Right lobe of liver (tissue), 6 donors: Measurements from ENCODE around the gene EPYC. TPM values are rescaled to one million over a fixed set of nuclear protein-coding genes. Genes with fewer than 3 reads are reported as not detected.

Experiments
- ATAC-seq, 4 donors: fragments of 200-7000 bp; cut with Tn5 transposase; one replicate each; pipeline ENCODE4 v1.9.1; 2020; ENCODE audit warnings: mild to moderate bottlenecking in 4 of 4, moderate library complexity in 4 of 4
- DNase-seq, 3 donors: peaks; one replicate each; pipeline ENCODE4 v3.0.0-alpha.2; 2020
- H3K27ac ChIP-seq, 3 donors: fragments of 200-600 bp; one replicate each; pipeline ENCODE4 v1.8.0; 2022
- H3K27me3 ChIP-seq, 2 donors: fragments of 200-600 bp; one replicate each; pipeline ENCODE4 v1.8.0; 2022
- H3K36me3 ChIP-seq, 4 donors: fragments of 200-600 bp; sonication (generic) in 1 of 4; one replicate each; pipeline versions ENCODE4 v1.5.1 to v1.8.0; 2017 to 2022; ENCODE audit warnings: control low read depth in 1 of 4
- H3K4me1 ChIP-seq, 4 donors: fragments of 200-600 bp; sonication (generic) in 1 of 4; one replicate each; pipeline versions ENCODE4 v1.5.1 to v1.8.0; 2017 to 2022; ENCODE audit warnings: control low read depth in 1 of 4
- H3K4me3 ChIP-seq, 3 donors: fragments of 200-600 bp; one replicate each; pipeline ENCODE4 v1.8.0; 2022
- H3K9me3 ChIP-seq, 4 donors: fragments of 200-600 bp; sonication (generic) in 1 of 4; one replicate each; pipeline versions ENCODE4 v1.5.1 to v1.8.0; 2017 to 2022; ENCODE audit warnings: control low read depth in 1 of 4
- POLR2A ChIP-seq: fragments of 450-650 bp; IDR thresholded peaks from one replicate; pipeline ENCODE4 v1.6.1; 2017; ENCODE audit warnings: antibody characterized with exemption, mild to moderate bottlenecking
- WGBS: methylation state at CpG from one replicate; pipeline ENCODE4 v1.1.6; 2018; ENCODE audit warnings: low coverage, low lambda C conversion rate; ENCODE audit not compliant: insufficient coverage; ENCODE audit errors: missing lambda C conversion rate; 5-methylcytosine and 5-hydroxymethylcytosine counted together
- intact Hi-C, 2 donors: fragments of 100-400 bp; cut with DNase I; formaldehyde crosslinking; loops; one replicate each; pipeline versions ENCODE4 v1.11.2 to v1.14.1; 2022
- total RNA-seq, 6 experiments: library from RNA; depleted of rRNA in 2 of 6; stranded (reverse); fragments of >200 nt in 2 of 6; fragmentation: NEBNext Ultra II Directional in 3 of 6; extraction: Animal tissue kit (Norgen Biotek cat#: 25700) in 3 of 6; gene quantifications; one replicate each; pipeline versions ENCODE4 v1.1.0 to v1.2.4, GENCODE V29; 2016 to 2023
- TF ChIP-seq, protein P1 (sequence below), 4 donors: fragments of 200-600 bp in 3 of 4; fragments of 450-650 bp in 1 of 4; IDR thresholded peaks; one replicate each; pipeline versions ENCODE4 v1.5.1 to v1.8.0; 2016 to 2022; ENCODE audit warnings: antibody characterized with exemption in 4 of 4, mild to moderate bottlenecking in 2 of 4
- donor health status: DM: no; HTN: yes; CAD: no.
- donor health status: DM: no; HTN: no; CAD: no.
- donor health status: DM: no; HTN: no; CAD: no.
- donor health status: DM: no; HTN: yes; CAD: no.
- donor health status: DM: no; HTN: yes; CAD: no.

EPYC gene
- total RNA-seq, 6 experiments from 2014 or later, result not detected

DNA sequence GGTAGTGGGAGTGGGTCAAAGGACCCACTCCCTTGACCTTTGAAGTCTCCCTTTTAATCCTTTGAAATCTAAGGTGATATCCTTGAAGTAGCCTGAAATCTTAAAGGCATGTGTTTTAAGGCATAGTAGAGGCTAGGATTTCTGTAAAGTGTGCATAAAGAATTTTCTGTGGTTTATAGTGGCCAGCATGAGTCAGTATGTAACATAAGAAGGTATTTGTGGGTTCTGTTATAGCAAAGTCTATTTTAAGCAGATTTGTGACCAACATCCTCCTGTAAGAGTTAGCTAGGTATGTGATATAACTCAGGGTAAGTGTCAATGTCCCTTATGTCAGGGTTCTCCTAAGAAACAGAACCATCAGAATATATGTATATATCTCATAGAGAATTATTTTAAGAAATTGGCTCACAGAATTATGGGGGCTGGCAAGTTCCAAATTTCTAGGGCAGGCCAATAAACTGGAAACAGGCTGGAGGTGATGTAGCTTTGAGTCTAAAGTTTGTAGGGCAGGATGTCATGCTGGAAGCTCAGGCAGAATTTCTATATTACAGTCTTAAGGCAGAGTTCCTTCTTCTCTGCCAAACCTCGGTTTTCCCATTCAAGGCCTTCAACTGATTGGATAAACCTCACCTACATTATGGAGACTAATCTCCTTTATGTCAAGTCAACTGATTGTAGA is 18.7 kb upstream of the EPYC start:
- Histone ChIP-seq H3K36me3 (no peaks in the 10 kb centered on the region), H3K27me3 (no peaks in the 10 kb centered on the region), H3K9me3 (no peaks in the 10 kb centered on the region), H3K27ac (no peak overlapping the region), H3K4me3 (no peak overlapping the region), H3K4me1 (no peaks in the 10 kb centered on the region)
- WGBS, result 33% methylated on average over 1 of the region's 1 CpG
- intact Hi-C loops, result no loop called here
- ATAC-seq (no peak), DNase-seq (no peak)
- TF ChIP-seq, protein P1, sequence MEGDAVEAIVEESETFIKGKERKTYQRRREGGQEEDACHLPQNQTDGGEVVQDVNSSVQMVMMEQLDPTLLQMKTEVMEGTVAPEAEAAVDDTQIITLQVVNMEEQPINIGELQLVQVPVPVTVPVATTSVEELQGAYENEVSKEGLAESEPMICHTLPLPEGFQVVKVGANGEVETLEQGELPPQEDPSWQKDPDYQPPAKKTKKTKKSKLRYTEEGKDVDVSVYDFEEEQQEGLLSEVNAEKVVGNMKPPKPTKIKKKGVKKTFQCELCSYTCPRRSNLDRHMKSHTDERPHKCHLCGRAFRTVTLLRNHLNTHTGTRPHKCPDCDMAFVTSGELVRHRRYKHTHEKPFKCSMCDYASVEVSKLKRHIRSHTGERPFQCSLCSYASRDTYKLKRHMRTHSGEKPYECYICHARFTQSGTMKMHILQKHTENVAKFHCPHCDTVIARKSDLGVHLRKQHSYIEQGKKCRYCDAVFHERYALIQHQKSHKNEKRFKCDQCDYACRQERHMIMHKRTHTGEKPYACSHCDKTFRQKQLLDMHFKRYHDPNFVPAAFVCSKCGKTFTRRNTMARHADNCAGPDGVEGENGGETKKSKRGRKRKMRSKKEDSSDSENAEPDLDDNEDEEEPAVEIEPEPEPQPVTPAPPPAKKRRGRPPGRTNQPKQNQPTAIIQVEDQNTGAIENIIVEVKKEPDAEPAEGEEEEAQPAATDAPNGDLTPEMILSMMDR (IDR thresholded peaks at IDR 0.05), result no peak

DNA sequence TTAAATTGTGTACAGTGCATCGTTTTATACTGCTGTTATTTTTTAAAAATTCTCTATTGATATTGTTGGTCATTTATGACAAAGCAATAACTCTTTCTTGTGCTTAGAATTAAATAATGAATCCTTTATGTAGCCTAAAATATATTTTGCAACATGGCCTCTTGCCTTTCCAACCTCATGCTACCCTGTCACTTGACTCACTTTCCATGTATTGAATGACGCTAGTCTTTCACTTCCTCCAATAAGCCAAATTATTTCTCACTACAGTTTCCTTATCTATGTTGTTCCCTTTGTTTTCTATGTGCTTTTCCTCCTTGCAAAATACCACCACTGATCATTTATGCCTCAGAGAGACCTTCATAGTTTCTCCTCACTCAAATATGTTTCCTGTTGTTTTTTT is 16.3 kb upstream of the EPYC start:
- intact Hi-C loops, result no loop called here
- WGBS, result 40% methylated on average over 2 of the region's 2 CpGs
- Histone ChIP-seq H3K36me3 (no peaks in the 10 kb centered on the region), H3K27me3 (no peaks in the 10 kb centered on the region), H3K27ac (no peak overlapping the region), H3K4me3 (no peak overlapping the region), H3K4me1 (no peaks in the 10 kb centered on the region), H3K9me3 (no peaks in the 10 kb centered on the region)
- no peak for ATAC-seq
- no peak for DNase-seq
- TF ChIP-seq, protein P1 (IDR thresholded peaks at IDR 0.05), result no peak
- TF ChIP-seq POLR2A, result no peak

DNA sequence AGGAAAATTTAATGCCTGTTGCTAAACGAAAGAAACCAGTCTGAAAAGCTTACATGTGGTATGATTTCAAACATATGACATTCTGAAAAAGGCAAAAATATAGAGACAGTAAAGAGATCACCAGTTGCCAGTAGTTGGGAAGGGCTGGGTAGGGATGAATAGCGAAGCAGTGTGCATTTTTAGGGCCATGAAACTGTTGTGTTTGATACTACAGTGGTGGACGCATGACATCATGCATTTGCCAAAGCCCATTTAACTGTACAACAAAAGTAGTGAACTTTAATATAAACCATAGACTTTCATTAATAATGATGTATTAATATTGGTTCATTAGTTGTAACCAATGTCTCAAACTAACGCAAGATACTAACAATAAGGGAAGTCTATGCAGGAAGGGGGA is 14.7 kb upstream of the EPYC start:
- Histone ChIP-seq H3K4me3 (no peak overlapping the region), H3K4me1 (no peaks in the 10 kb centered on the region), H3K27ac (no peak overlapping the region), H3K36me3 (no peaks in the 10 kb centered on the region), H3K9me3 (no peaks in the 10 kb centered on the region), H3K27me3 (no peaks in the 10 kb centered on the region)
- ATAC-seq, result no peak
- TF ChIP-seq, protein P1 (IDR thresholded peaks at IDR 0.05), result no peak
- intact Hi-C loops, result no loop called here
- no peak for DNase-seq
- 65% methylated on average over 4 of the region's 4 CpGs for WGBS

DNA sequence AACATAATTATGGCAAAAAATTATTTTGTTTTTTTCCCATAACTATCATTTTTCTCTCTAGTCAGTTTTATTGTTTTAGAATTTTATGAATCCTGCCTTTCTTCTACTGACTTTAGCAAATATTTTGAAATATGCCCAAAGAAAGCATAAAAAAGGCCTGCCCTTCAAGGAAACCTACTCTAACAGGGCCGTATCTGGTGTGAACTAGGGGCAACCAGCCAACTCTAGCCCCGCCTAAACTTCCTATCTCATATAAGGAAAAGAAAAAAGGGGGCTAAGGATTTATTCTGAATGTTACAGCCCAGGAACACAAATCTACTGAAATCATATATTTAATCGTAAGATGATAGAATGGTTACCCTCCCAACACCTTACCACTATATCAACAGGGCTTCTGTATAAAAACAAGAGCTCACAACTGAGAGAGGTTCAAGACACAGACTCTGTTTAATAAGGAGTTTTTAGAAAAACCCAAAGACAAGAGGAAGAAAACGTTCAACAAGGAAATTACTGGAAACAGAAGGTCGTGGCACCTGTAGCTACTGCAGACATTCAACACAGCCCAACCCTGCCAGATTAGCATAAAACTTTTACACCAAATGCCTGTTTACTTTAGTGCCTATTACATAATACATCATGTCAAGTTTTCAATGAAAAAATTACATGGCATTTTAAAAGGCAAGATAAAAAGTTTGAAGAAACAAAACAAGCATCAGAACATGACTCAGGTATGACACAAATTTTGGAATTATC is 12.9 kb upstream of the EPYC start:
- DNase-seq (no peak), ATAC-seq (no peak)
- no peaks in the 10 kb centered on the region for H3K36me3 ChIP-seq
- no peak overlapping the region for H3K27ac ChIP-seq
- H3K4me1 ChIP-seq, result no peaks in the 10 kb centered on the region
- no peak for TF ChIP-seq POLR2A
- TF ChIP-seq, protein P1 (IDR thresholded peaks at IDR 0.05), result no peak
- H3K9me3 ChIP-seq, result no peaks in the 10 kb centered on the region
- no peaks in the 10 kb centered on the region for H3K27me3 ChIP-seq
- intact Hi-C loops, result no loop called here
- H3K4me3 ChIP-seq, result no peak overlapping the region
- 36% methylated on average over 5 of the region's 5 CpGs for WGBS
